Stimulated activated CD4-positive, alpha-beta T cell treated with anti-CD3 and anti-CD28 coated beads, Interleukin-1b, Interleukin-23, amount 100 ng/mL, for 48 hours (primary cell): Measurements from ENCODE around the gene SEMA6A.

Experiments
- DNase-seq: peaks from one replicate; pipeline ENCODE4 v3.0.0-alpha.2; 2020

The SEMA6A gene

DNA sequence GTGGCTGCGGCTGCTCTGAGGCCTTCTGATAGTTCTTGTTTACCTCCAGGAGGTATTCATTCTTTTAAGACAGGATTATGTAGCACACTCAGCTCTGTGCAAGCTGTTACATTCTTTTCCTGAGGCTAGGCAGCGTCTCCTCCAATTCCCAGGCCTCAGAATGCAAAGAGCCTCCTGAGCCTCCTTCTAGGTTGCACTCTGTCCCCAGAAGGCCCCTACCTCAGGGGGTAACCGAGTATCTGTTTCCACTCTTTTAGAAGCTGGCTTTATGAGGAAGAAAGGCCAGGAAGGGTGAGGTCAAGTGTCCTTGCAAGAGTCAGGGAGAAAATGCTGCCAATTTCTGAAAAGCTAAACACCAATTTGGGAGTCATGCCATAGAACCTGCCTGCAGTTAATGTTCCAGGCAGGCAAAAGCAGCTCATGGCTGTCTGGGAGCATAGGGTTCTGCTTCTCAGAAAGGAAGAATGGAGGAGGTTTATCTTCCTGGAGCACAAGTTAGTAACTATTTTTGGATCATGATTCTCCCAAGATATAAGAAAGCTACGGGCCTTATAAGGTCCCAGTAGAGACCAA, 178.9 kb downstream of the SEMA6A start:
- DNase-seq = no peak

- no peak for DNase-seq
These were observed 179.4 kb downstream of the SEMA6A start for GRCh38 chr5:116395226-116395625.

GRCh38 chr5:116394186-116394867, 180.3 kb downstream of the SEMA6A start:
- no peak for DNase-seq
